ENCODE results near the gene FIG4. TPM values are rescaled to one million over a fixed set of nuclear protein-coding genes. Genes with fewer than 3 reads are reported as not detected.
"Not testable (repeated sequence)": the region's sequence is repeated elsewhere in the genome, so short reads cannot be mapped to it uniquely, and the experiment has no call there.

FIG4 gene
- total and polyA plus RNA-seq, 4 donors, result 25.0 to 38.5 (median 31.7) TPM

DNA sequence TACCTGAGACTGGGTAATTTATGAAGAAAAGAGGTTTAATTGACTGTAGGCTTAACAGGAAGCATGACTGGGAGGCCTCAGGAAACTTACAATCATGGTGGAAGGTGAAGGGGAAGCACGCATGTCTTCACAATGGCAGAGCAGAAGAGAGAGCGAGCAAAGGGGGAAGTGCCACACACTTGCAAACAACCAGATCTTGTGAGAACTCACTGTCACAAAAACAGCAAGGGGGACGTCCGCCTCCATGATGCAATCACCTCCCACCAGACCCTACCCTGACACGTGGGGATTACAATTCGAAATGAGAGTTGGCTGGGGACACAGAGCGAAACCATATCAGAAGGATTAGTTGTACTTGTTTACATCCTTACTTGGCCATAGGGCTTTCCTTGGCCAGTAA lies 49.7 kb downstream of the FIG4 start:
- Histone ChIP-seq H3K9me3 (ENCODE audit: control insufficient read depth, insufficient read depth, low read length) (no peaks in the 10 kb centered on the region), H3K27ac (ENCODE audit: low read depth, low read length) (no peak overlapping the region), H3K4me1 (ENCODE audit: control insufficient read depth, insufficient read depth, low read length) (no peaks in the 10 kb centered on the region), H3K4me3 (ENCODE audit: low read depth, low read length) (no peak overlapping the region), H3K27me3 (ENCODE audit: control insufficient read depth, insufficient read depth, low read length) (no peaks in the 10 kb centered on the region), H3K36me3 (ENCODE audit: control insufficient read depth, insufficient read depth, low read length) (peaks cover 4% of the 10 kb centered on the region)
- DNase-seq (ENCODE audit: low read depth in 4 of 6, low spot score in 6 of 6), result no peak
- 96% methylated on average over 4 of the region's 7 CpGs for WGBS (ENCODE audit: insufficient coverage)

DNA sequence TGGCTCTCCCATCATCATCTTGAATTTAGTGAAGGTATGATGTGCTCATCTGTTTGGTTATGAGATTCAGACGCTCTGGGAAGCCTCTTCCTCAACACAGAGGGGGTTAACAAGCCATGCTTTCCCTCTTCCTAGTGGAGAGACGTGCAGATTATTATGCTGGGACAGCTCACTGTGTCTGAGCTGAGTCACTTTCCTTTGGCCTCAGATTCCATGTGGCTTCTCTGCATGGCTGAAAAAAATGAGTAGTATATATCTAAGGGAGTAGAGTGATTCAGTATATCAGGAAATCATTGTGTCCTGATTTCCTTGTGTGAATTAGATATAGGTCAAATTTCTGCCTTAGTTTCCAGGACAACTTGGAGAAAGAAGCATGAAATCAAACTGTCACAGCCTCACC lies 52.6 kb downstream of the FIG4 start:
- Histone ChIP-seq H3K4me1 (ENCODE audit: control insufficient read depth, insufficient read depth, low read length) (no peaks in the 10 kb centered on the region), H3K4me3 (ENCODE audit: low read depth, low read length) (no peak overlapping the region), H3K27me3 (ENCODE audit: control insufficient read depth, insufficient read depth, low read length) (no peaks in the 10 kb centered on the region), H3K36me3 (ENCODE audit: control insufficient read depth, insufficient read depth, low read length) (peaks cover under 1% of the 10 kb centered on the region), H3K9me3 (ENCODE audit: control insufficient read depth, insufficient read depth, low read length) (no peaks in the 10 kb centered on the region), H3K27ac (ENCODE audit: low read depth, low read length) (no peak overlapping the region)
- WGBS (ENCODE audit: insufficient coverage), result no CpG with 5 or more reads among the region's 2 CpGs
- DNase-seq (ENCODE audit: low read depth in 4 of 6, low spot score in 6 of 6), result no peak

DNA sequence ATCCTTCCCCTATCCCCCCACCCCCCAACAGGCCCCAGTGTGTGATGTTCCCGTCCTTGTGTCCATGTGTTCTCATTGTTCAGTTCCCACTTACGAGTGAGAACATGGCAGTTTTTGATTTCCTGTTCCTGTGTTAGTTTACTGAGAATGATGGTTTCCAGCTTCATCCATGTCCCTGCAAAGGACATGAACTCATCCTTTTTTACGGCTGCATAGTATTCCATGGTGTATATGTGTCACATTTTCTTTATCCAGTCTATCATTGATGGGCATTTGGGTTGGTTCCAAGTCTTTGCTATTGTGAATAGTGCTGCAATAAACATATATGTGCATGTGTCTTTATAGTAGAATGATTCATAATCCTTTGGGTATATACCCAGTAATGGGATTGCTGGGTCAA lies 53.7 kb downstream of the FIG4 start:
- not testable (repeated sequence) for H3K27me3 ChIP-seq (ENCODE audit: control insufficient read depth, insufficient read depth, low read length); H3K4me1 ChIP-seq (ENCODE audit: control insufficient read depth, insufficient read depth, low read length); H3K36me3 ChIP-seq (ENCODE audit: control insufficient read depth, insufficient read depth, low read length); H3K9me3 ChIP-seq (ENCODE audit: control insufficient read depth, insufficient read depth, low read length); H3K4me3 ChIP-seq (ENCODE audit: low read depth, low read length); DNase-seq (ENCODE audit: low read depth in 4 of 6, low spot score in 6 of 6); H3K27ac ChIP-seq (ENCODE audit: low read depth, low read length)
- WGBS (ENCODE audit: insufficient coverage), result no CpG with 5 or more reads among the region's 3 CpGs

DNA sequence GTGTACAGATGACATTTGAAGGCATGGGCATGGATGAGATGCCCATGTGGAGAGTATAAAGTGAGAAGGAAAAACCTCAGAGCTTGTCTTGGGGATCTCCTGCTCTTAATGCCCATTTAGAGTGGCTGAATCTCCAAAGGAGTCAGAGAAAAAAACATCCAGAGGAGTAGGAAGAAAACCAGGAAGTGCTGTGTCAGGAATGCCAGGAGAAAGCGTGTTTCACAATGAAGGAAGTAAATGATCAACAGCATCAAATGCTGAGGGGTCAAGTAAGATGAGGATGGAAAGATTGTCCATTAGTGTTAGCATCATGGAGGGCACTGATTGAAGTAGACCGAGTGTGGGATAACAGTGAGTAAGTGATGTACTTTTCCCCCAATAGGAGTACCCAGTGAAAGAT lies 56.1 kb downstream of the FIG4 start:
- no peak overlapping the region for H3K4me3 ChIP-seq (ENCODE audit: low read depth, low read length)
- WGBS (ENCODE audit: insufficient coverage), result 92% methylated on average over 2 of the region's 2 CpGs
- no peaks in the 10 kb centered on the region for H3K27me3 ChIP-seq (ENCODE audit: control insufficient read depth, insufficient read depth, low read length)
- peaks cover 3% of the 10 kb centered on the region for H3K36me3 ChIP-seq (ENCODE audit: control insufficient read depth, insufficient read depth, low read length)
- DNase-seq (ENCODE audit: low read depth in 4 of 6, low spot score in 6 of 6), result no peak
- no peaks in the 10 kb centered on the region for H3K9me3 ChIP-seq (ENCODE audit: control insufficient read depth, insufficient read depth, low read length)
- no peak overlapping the region for H3K27ac ChIP-seq (ENCODE audit: low read depth, low read length)
- no peaks in the 10 kb centered on the region for H3K4me1 ChIP-seq (ENCODE audit: control insufficient read depth, insufficient read depth, low read length)

DNA sequence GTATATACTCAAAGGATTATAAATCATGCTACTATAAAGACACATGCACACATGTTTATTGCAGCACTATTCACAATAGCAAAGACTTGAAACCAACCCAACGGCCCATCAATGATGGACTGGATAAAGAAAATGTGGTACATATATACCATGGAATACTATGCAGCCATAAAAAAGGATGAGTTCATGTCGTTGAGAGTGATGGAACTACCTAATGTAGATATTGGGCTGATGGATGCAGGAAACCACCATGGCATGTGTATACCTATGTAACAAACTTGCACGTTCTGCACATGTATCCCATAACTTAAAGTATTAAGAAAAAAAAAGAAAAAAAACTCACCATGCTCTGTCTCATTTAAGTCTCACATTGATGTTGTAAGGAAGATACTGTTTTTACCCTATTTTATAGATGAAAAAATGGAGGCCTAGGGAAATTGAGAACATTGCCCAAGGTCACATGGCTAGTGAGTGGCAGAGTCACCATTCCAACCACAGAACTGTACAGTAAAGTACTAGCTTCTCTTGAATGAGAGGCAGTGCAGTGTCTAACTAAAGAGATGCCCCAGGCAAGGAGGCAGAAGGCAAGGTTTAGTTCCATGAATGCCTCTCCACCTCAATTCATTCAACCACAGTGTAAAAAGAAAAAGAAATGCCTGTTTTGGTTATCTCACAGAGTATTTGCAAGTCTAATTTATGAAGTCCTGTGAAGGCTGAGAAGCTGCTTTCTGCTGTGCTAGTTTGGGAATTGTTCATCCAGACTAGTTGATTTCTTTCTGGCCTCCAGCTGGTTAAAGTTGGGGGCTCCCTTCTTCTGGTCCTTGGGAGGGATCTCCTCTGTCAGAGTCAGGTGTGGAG lies 68.2 kb downstream of the FIG4 start:
- no peaks in the 10 kb centered on the region for H3K4me1 ChIP-seq (ENCODE audit: control insufficient read depth, insufficient read depth, low read length)
- no peak for DNase-seq (ENCODE audit: low read depth in 4 of 6, low spot score in 6 of 6)
- no peak overlapping the region for H3K27ac ChIP-seq (ENCODE audit: low read depth, low read length)
- no peaks in the 10 kb centered on the region for H3K27me3 ChIP-seq (ENCODE audit: control insufficient read depth, insufficient read depth, low read length)
- no CpG with 5 or more reads among the region's 3 CpGs for WGBS (ENCODE audit: insufficient coverage)
- H3K9me3 ChIP-seq (ENCODE audit: control insufficient read depth, insufficient read depth, low read length), result no peaks in the 10 kb centered on the region
- H3K4me3 ChIP-seq (ENCODE audit: low read depth, low read length), result no peak overlapping the region
- no peaks in the 10 kb centered on the region for H3K36me3 ChIP-seq (ENCODE audit: control insufficient read depth, insufficient read depth, low read length)

DNA sequence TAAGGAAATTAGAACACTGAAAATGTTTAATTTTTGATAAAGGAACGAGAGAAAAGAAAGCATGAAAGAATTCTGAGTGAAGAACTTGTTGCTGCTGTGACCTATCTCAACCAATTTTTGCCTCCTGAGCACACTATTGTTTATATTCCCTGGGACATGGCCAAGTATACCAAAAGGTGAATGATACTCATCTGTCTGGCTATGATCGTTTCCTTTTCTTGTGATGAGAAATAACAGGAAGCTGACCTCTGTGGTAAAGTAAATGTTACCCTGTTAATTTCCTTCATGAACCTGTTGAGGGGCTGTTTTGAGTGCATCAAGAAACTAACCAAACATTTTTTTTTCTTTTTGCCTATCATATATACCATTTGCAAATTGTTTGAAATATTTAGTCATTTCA lies 69.1 kb downstream of the FIG4 start:
- H3K27me3 ChIP-seq (ENCODE audit: control insufficient read depth, insufficient read depth, low read length), result no peaks in the 10 kb centered on the region
- no peaks in the 10 kb centered on the region for H3K36me3 ChIP-seq (ENCODE audit: control insufficient read depth, insufficient read depth, low read length)
- WGBS (ENCODE audit: insufficient coverage), result 100% methylated on average over 1 of the region's 2 CpGs
- H3K27ac ChIP-seq (ENCODE audit: low read depth, low read length), result no peak overlapping the region
- no peak for DNase-seq (ENCODE audit: low read depth in 4 of 6, low spot score in 6 of 6)
- no peaks in the 10 kb centered on the region for H3K9me3 ChIP-seq (ENCODE audit: control insufficient read depth, insufficient read depth, low read length)
- no peak overlapping the region for H3K4me3 ChIP-seq (ENCODE audit: low read depth, low read length)
- no peaks in the 10 kb centered on the region for H3K4me1 ChIP-seq (ENCODE audit: control insufficient read depth, insufficient read depth, low read length)

DNA sequence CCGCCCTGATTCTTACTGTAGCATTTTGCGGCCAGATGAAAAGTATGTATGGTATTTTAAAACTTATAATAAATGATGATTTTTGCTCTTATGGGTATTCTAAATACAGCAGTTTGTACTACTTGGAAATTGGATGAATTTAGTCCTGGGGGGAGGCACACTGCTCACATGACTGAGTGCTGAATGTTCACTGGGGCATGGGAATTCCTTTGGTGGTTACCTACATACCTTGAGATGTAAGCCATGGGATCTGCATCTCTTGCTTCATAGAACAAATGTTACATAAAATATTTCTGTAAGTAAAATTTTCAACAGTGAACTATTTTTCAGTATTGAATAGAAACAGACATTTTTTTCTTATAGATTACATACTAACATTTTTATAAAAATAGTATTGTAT lies 71.1 kb downstream of the FIG4 start:
- Histone ChIP-seq H3K4me3 (ENCODE audit: low read depth, low read length) (no peak overlapping the region), H3K9me3 (ENCODE audit: control insufficient read depth, insufficient read depth, low read length) (no peaks in the 10 kb centered on the region), H3K4me1 (ENCODE audit: control insufficient read depth, insufficient read depth, low read length) (no peaks in the 10 kb centered on the region), H3K36me3 (ENCODE audit: control insufficient read depth, insufficient read depth, low read length) (no peaks in the 10 kb centered on the region), H3K27ac (ENCODE audit: low read depth, low read length) (no peak overlapping the region), H3K27me3 (ENCODE audit: control insufficient read depth, insufficient read depth, low read length) (no peaks in the 10 kb centered on the region)
- WGBS (ENCODE audit: insufficient coverage), result 100% methylated on average over 1 of the region's 2 CpGs
- DNase-seq (ENCODE audit: low read depth in 4 of 6, low spot score in 6 of 6), result no peak

DNA sequence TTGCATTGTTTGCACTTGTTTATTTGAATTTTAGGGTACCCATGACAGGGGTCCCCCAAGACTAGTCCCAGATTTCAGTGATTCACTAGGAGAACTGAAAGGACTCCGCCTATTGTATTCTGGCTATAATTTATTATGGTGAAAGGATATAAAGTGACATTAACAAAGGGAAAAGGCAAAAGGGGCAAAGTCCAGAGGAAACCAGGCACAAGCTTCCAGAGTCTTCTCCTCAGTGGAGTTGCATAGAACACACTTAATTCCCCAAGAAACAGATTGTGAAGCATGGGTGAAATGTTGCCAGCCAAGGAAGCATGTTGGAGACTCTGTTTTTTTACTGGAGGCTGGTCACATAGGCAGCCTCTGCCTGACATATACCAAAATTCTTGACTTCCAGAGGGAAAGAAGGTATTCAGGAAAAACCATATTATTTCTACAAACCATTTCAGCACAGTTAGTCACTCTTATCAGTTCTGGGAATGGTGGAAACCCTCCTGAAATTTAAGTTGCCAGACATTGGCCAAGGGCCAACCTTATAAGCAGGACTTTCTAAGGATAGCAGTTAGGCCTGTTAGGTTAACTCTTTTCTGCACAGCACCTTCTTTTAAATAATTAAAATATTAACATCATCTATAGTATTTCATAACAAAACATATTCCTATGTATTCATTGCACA lies 71.8 kb downstream of the FIG4 start:
- Histone ChIP-seq H3K27me3 (ENCODE audit: control insufficient read depth, insufficient read depth, low read length) (no peaks in the 10 kb centered on the region), H3K9me3 (ENCODE audit: control insufficient read depth, insufficient read depth, low read length) (no peaks in the 10 kb centered on the region), H3K27ac (ENCODE audit: low read depth, low read length) (no peak overlapping the region), H3K4me1 (ENCODE audit: control insufficient read depth, insufficient read depth, low read length) (no peaks in the 10 kb centered on the region), H3K36me3 (ENCODE audit: control insufficient read depth, insufficient read depth, low read length) (peaks cover 4% of the 10 kb centered on the region), H3K4me3 (ENCODE audit: low read depth, low read length) (no peak overlapping the region)
- 100% methylated on average over 1 of the region's 1 CpG for WGBS (ENCODE audit: insufficient coverage)
- DNase-seq (ENCODE audit: low read depth in 4 of 6, low spot score in 6 of 6), result no peak

DNA sequence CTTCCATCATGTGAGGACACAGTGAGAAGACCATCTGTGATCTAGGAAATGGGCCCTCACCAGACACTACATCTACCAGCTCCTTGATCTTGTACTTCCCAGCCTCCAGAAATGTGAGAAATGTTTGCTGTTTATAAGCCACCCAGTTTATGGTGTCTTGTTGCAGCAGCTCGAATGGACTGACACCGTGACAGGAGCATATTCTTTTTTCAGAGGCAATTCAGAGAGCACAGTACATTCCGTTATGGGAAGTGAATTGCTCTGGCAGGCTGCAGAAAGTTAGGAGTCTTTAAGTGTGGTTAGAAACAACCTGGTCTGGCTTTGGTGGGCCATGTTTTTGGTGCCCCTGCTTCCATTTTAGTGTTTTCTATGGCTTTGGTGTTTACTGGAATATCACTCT lies 75.1 kb downstream of the FIG4 start:
- H3K4me1 ChIP-seq (ENCODE audit: control insufficient read depth, insufficient read depth, low read length), result no peaks in the 10 kb centered on the region
- no peaks in the 10 kb centered on the region for H3K9me3 ChIP-seq (ENCODE audit: control insufficient read depth, insufficient read depth, low read length)
- no peaks in the 10 kb centered on the region for H3K27me3 ChIP-seq (ENCODE audit: control insufficient read depth, insufficient read depth, low read length)
- whole genome bisulfite sequencing (ENCODE audit: insufficient coverage), result 76% methylated on average over 2 of the region's 3 CpGs
- no peak for DNase-seq (ENCODE audit: low read depth in 4 of 6, low spot score in 6 of 6)
- H3K27ac ChIP-seq (ENCODE audit: low read depth, low read length), result no peak overlapping the region
- peaks cover 6% of the 10 kb centered on the region for H3K36me3 ChIP-seq (ENCODE audit: control insufficient read depth, insufficient read depth, low read length)
- no peak overlapping the region for H3K4me3 ChIP-seq (ENCODE audit: low read depth, low read length)

DNA sequence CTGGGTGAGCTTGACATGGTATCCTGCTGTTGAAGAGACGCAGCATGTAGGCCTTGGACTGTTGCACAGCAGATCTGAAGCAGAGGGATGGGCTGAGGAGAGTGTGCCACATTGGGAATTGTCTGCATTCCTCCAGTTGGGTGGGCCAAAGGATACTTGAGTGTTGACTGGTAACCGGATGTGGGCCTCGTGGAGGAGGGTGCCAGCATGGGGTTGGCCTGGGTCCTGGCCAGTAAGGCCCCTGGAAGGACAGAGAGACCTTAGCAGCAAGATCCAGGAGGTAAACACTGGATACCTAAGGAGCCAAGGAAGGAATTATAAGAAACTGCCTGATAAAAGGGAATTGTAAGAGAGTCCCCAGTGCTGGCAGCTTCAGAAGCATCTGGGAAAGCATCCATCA lies 76.9 kb downstream of the FIG4 start:
- H3K27ac ChIP-seq (ENCODE audit: low read depth, low read length), result no peak overlapping the region
- H3K4me1 ChIP-seq (ENCODE audit: control insufficient read depth, insufficient read depth, low read length), result no peaks in the 10 kb centered on the region
- DNase-seq (ENCODE audit: low read depth in 4 of 6, low spot score in 6 of 6), result no peak
- H3K27me3 ChIP-seq (ENCODE audit: control insufficient read depth, insufficient read depth, low read length), result no peaks in the 10 kb centered on the region
- WGBS (ENCODE audit: insufficient coverage), result 80% methylated on average over 3 of the region's 3 CpGs
- H3K9me3 ChIP-seq (ENCODE audit: control insufficient read depth, insufficient read depth, low read length), result no peaks in the 10 kb centered on the region
- no peak overlapping the region for H3K4me3 ChIP-seq (ENCODE audit: low read depth, low read length)
- H3K36me3 ChIP-seq (ENCODE audit: control insufficient read depth, insufficient read depth, low read length), result peaks cover 6% of the 10 kb centered on the region

Data from spinal cord (tissue), 10 donors.